Pancreas (tissue), 10 donors: ENCODE results near the gene DNAJC16. TPM values are rescaled to one million over a fixed set of nuclear protein-coding genes. Genes with fewer than 3 reads are reported as not detected.

Experiments used
- ATAC-seq, 4 donors: fragments of 200-7000 bp; cut with Tn5 transposase; one replicate each; pipeline versions ENCODE4 v1.8.0 to v1.9.1; 2020; ENCODE audit warnings: mild to moderate bottlenecking in 4 of 4, moderate library complexity in 4 of 4
- DNase-seq, 6 donors: peaks; one replicate each; pipeline ENCODE4 v3.0.0-alpha.2; 2020
- FAIRE-seq: peaks from 2 replicates; lab custom pipeline; 2012; peaks lifted over from hg19 to GRCh38; lab: Jason Lieb, UNC
- H3K27ac ChIP-seq, 4 donors: fragments of 200-600 bp; sonication (generic); 1 replicate in 3 of 4; 2 replicates in 1 of 4; pipeline versions ENCODE4 v1.5.0 to v1.8.0; 2020
- H3K27me3 ChIP-seq, 4 donors: fragments of 200-600 bp; one replicate each; pipeline ENCODE4 v1.8.0; 2021
- H3K36me3 ChIP-seq, 3 donors: fragments of 200-600 bp; sonication (generic) in 1 of 3; one replicate each; pipeline versions ENCODE4 v1.5.0 to v1.8.0; 2020 to 2021
- H3K4me1 ChIP-seq, 3 donors: fragments of 200-600 bp; one replicate each; pipeline ENCODE4 v1.8.0; 2021
- H3K4me3 ChIP-seq, 4 donors: fragments of 200-600 bp; sonication (generic) in 2 of 4; one replicate each; pipeline versions ENCODE4 v1.5.0 to v1.8.0; 2020 to 2021
- H3K9me3 ChIP-seq, 4 donors: fragments of 200-600 bp; one replicate each; pipeline ENCODE4 v1.8.0; 2021
- CTCF ChIP-seq, 4 donors: fragments of 200-600 bp; sonication (generic) in 3 of 4; IDR thresholded peaks; one replicate each; pipeline versions ENCODE4 v1.5.0 to v1.8.0; 2021; ENCODE audit warnings: antibody characterized with exemption in 4 of 4
- WGBS, 2 donors: extraction: QIAGEN DNeasy Blood & Tissue Kit; methylation state at CpG; one replicate each; pipeline ENCODE4 v1.1.7; 2013; 5-methylcytosine and 5-hydroxymethylcytosine counted together
- intact Hi-C, 3 donors: fragments of 100-400 bp; cut with DNase I; formaldehyde crosslinking; loops; one replicate each; pipeline versions ENCODE4 v1.11.1 to v1.14.2; 2022
- polyA plus RNA-seq, 2 donors: library from polyadenylated mRNA; stranded (reverse); fragments of 200-250 nt; gene quantifications; one replicate each; pipeline ENCODE4 v1.2.3, GENCODE V29; 2013
- total RNA-seq, 6 donors: library from RNA; stranded (reverse); fragmentation: NEBNext Ultra II Directional in 4 of 6; extraction: Animal tissue kit (Norgen Biotek cat#: 25700) in 4 of 6; gene quantifications; one replicate each; pipeline versions ENCODE4 v1.2.1 to v1.2.4, GENCODE V29; 2021 to 2023
- donor health status: healthy with polysubstance abuse.
- donor health status: DM: no; HTN: no; CAD: no; lungs with moderate emphysema.
- donor health status: DM: no; HTN: no; CAD: no.
- donor health status: control.
- donor health status: control.
- donor health status: Bipolar disorder and iron deficiency.
- donor health status: DM: yes; HTN: yes; CAD: no.
- donor health status: DM: no; HTN: no; CAD: no.
- donor health status: DM: no; HTN: no; CAD: no.
- donor health status: DM: yes; HTN: yes; CAD: no.

The DNAJC16 gene
- total and polyA plus RNA-seq, 8 donors = 5.0 to 16.2 (median 9.9) TPM

- no peak for FAIRE-seq
- Histone ChIP-seq H3K27me3 (no peaks in the 10 kb centered on the region), H3K4me1 (no peaks in the 10 kb centered on the region), H3K9me3 (no peaks in the 10 kb centered on the region), H3K36me3 (peaks cover 0 to 71% (median 27%) of the 10 kb centered on the region in 3 donors), H3K27ac (no peak overlapping the region), H3K4me3 (no peak overlapping the region)
- DNase-seq = no peak
- WGBS, 2 donors = 82 to 96% methylated on average over 4 of the region's 4 CpGs
- TF ChIP-seq CTCF (IDR thresholded peaks at IDR 0.05) = no peak
- ATAC-seq = no peak
- intact Hi-C loops = no loop called here
Observed at GRCh38 chr1:15541231-15541792, 14.7 kb downstream of the DNAJC16 start.

GRCh38 chr1:15542388-15543250 lies 16.0 kb downstream of the DNAJC16 start:
- Histone ChIP-seq H3K36me3 (peaks cover 0 to 71% (median 24%) of the 10 kb centered on the region in 3 donors), H3K4me3 (no peak overlapping the region), H3K27ac (no peak overlapping the region), H3K9me3 (no peaks in the 10 kb centered on the region), H3K27me3 (no peaks in the 10 kb centered on the region), H3K4me1 (no peaks in the 10 kb centered on the region)
- no peak for DNase-seq
- TF ChIP-seq CTCF (IDR thresholded peaks at IDR 0.05) = no peak
- no peak for ATAC-seq
- WGBS, 2 donors = 77 to 86% methylated on average over 7 of the region's 7 CpGs
- intact Hi-C loops = no loop called here
- no peak for FAIRE-seq

- Histone ChIP-seq H3K9me3 (no peaks in the 10 kb centered on the region), H3K27ac (no peak overlapping the region), H3K27me3 (no peaks in the 10 kb centered on the region), H3K36me3 (peaks cover 0 to 71% (median 30%) of the 10 kb centered on the region in 3 donors), H3K4me3 (no peak overlapping the region), H3K4me1 (no peaks in the 10 kb centered on the region)
- DNase-seq = no peak
- WGBS, 2 donors = 84 to 96% methylated on average over 5 of the region's 5 CpGs
- intact Hi-C loops = no loop called here
- no peak for TF ChIP-seq CTCF (IDR thresholded peaks at IDR 0.05)
- no peak for FAIRE-seq
- no peak for ATAC-seq
Observed at GRCh38 chr1:15543251-15543588, 16.6 kb downstream of the DNAJC16 start.

GRCh38 chr1:15543589-15544568 lies 17.2 kb downstream of the DNAJC16 start:
- no peak for TF ChIP-seq CTCF (IDR thresholded peaks at IDR 0.05)
- no peak for FAIRE-seq
- ATAC-seq = no peak
- Histone ChIP-seq H3K4me3 (no peak overlapping the region), H3K36me3 (peaks cover 0 to 65% (median 26%) of the 10 kb centered on the region in 3 donors), H3K27ac (no peak overlapping the region), H3K9me3 (no peaks in the 10 kb centered on the region), H3K27me3 (no peaks in the 10 kb centered on the region), H3K4me1 (no peaks in the 10 kb centered on the region)
- DNase-seq = no peak
- 88 to 92% methylated on average over 12 of the region's 12 CpGs for WGBS, 2 donors
- intact Hi-C loops = no loop called here
